ENCODE results near the gene LDLRAD3.
A peak's percentile ranks its signal among the peaks of the same experiment; 100 is the strongest.
"Not testable (repeated sequence)": the region's sequence is repeated elsewhere in the genome, so short reads cannot be mapped to it uniquely, and the experiment has no call there.

The LDLRAD3 gene, protein sequence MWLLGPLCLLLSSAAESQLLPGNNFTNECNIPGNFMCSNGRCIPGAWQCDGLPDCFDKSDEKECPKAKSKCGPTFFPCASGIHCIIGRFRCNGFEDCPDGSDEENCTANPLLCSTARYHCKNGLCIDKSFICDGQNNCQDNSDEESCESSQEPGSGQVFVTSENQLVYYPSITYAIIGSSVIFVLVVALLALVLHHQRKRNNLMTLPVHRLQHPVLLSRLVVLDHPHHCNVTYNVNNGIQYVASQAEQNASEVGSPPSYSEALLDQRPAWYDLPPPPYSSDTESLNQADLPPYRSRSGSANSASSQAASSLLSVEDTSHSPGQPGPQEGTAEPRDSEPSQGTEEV

DNA sequence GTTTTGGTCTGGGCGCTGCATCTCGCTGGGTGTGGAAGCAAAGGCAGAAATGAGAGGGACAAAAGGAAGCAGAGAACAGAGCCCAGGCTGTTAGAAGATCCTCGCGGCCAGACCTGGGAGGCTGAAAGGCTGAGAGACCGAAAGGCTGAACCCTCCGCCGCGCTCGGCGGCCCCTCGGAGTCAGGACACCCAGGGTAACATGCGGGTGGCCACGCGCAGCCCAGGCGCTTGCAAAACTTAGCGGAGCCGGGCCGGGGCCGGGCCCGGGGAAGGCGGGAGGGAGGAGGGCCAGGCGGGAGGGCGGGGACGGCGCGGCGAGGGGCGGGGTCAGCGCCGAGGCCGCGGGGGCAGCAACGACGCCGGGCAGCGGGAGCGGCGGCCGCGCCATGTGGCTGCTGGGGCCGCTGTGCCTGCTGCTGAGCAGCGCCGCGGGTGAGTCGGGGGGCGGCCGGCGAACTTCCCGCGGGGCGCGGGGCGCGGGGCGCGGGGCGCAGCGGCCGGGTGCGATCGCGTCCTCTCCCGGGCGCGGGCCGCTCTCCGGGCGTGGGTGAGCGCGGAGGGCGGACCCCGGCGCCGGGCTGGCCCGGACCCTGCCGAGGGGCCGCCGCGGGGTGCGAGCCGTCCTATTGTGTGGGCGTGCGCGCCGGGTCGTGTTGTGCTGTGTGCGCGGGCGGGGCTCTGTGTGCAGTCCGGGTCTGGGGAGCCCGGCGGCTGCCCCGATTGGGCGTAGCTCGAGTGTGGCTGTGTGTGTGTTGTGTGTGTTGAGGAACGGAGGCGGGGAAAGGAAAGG is at the start of gene LDLRAD3:
LDLRAD3 (plus strand) TSS at position 350 of the 790 bp plus-strand sequence; CDS start at position 387, 37 bp downstream.
- DNase-seq: peak; percentile 34

DNA sequence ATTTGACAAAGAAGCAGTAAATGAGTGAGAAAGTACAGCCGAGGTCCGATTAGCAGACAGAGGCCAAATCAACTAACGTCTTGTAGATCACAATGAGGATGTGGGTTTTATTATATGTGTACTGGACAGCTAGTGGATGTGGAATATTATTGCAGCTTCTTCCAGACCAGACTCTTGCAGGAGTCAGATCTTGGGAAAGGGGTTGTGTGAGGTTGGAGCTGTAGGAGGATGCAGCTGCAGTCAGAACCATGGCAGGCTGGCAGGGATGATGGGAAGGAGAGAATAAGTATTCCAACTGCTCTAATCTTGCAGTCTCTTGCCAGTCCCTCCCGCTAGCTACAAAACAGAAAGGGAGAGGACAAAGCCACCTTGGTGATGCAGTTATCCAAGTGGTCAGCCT is 46.8 kb upstream of the LDLRAD3 start:
- DNase-seq: no peak

DNA sequence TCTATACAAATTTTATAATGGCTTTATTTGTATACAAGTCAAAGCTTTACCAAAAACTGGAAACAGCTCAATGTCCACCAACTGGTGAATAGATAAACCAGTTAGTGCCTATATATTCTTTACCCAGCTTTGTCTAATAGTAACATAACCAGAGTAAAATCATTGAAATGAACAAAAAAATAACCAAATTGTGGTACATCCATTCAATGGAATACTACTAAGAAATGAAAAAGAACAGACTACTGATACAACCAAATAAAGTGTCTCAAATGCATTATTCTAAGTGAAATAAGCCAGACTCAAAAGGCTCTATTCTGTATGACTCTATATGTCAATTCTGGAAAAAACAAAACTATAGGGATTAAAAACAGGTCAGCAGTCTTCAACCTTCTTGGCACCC is 40.9 kb upstream of the LDLRAD3 start:
- DNase-seq: no peak

DNA sequence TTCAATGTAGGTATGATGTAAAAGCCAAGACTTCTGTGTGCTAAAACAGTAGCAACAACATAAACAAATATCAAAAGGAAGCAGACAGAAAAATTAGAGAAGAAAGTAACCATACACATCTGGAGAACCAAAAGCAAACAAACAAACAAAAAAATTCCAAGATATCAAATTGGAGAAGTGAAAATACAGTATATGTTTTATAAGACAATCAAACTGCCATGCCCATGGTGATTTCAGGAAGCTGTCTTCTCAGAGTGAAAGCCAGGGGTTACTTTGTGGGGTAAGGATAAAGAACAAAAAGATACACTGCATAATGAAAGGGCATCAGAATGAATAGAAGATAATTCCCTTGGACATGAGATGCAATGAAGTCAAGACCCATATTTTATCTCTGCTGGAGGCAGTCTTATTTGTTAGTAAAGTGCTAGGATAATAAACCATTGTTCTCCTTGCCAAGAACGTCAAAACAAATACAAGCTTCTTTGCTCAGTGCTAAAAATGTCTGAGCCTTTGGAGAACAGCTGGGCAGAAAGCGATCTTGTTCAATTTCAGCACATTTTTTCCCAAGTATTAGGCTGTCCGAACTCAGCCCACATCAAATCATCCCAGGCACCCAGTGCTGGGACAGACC is 38.1 kb upstream of the LDLRAD3 start:
- no peak for DNase-seq

DNA sequence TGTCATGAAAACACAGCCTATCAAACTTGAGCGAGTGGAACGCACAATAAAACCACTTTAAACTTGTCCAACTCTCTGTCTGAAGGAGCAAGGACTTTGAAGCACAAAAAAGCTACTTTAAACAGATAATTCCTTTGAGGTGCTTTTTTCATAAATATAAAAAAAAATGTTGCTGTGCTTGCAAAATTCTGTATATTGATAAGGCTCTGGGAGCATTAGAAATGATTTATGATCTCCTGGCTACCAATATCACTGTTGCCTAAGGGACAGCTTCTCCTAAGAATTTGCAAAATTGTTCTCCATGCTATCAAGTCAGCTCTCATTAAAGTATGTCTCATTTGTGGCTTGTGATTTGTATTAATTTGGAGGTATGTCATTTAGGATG is 37.6 kb upstream of the LDLRAD3 start:
- DNase-seq: no peak

DNA sequence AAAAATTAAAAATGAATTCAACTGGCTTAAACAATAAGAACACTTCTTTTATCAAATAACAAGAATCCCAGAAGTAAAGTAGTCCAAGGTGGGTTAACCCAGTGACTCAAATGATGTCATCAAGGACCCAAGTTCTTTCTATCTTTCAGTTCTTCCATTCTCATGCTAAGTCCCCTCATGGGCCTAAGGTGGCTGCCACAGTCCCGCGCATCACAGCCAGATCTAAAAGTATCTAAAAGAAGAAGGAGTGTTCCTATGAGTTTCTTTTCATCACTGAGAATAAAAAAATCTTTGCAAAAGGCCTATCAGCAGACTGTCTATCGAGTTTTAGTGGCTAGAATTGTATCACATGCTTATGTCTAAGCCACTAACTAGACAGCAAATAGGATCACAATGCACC is 37.2 kb upstream of the LDLRAD3 start:
- no peak for DNase-seq

DNA sequence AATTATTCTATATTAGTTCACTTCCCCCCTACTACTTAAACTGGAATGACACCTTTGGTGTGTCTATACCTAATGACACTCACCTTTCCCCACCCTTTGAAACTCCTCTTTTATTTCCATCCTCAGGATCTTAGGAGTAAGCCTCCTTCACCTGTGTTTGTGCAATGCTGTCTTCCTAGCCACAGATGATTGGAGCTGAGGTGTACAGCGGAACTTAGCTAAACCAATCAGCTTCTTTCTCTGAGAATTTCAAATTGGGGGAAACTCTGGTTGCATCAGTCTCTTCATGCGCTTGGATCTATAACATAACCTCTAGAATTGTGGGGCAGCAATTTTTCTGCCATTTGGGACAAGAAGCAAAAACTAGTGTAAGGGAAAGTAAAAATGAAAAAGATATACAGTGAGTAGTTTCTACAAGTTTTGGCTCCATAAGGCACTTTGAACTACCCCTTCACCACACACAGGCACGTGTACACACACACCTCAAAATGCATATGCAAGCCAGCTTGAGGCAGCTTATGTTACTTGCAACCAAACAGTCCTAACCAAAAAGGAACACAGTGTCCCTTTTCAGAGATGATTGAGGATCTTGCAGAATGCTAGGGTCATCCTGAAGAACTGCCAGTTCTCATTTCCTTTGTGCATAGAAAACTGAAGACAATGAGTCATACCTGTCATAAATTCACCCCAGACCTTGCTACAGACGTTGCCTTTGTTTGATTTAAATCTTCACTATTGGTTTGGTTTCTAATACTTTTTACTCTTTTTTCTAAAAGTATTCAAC is 36.0 kb upstream of the LDLRAD3 start:
- no peak for DNase-seq

DNA sequence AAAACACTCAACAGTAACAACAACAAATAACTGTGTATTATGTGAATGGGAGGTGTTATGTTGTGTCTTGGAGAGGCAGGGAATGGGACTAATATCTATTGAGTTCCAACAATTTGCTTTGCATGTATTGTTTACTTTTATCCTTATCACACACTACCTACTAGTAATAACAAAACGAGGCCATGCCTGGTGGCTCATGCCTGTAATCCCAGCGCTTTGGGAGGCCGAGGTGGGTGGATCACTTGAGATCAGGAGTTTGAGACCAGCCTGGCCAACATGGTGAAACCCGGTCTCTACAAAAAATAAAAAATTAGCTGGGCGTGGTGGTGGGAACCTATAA is 35.5 kb upstream of the LDLRAD3 start:
- not testable (repeated sequence) for DNase-seq

DNA sequence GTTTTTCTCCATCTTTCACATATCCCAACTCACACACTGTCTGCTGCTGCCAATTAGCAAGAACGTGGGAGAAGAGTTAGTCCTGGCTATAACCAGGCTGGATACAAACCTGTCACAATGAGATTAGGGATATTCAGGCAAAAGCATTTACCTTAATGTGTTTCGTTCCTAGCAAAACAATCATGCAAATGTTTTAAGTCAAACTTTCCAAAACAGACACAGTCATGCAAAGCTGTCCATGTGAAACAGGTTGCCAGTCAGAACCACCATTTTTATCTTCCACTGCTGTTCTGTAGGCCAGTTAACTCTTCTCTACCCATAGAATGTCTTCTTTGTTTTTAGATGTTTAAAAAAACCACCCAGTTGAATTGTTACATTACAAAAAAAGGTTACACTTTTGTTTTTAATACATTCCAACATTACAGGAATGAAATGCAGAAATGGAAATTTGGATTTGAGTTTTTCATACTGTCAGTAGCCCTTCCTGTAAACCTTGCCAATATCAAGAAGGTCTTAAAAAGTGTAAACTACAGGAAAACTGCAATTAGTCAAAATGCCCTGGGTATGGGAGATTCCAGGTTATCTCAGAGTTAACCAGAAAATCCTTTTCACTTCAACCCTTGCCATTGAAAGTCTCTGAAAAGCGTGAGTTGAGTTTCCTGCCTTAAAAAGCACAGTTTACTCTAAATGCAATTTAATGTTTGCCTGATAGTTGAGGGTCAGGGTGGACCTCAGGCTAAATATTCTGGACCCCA is 34.2 kb upstream of the LDLRAD3 start:
- DNase-seq: no peak

DNA sequence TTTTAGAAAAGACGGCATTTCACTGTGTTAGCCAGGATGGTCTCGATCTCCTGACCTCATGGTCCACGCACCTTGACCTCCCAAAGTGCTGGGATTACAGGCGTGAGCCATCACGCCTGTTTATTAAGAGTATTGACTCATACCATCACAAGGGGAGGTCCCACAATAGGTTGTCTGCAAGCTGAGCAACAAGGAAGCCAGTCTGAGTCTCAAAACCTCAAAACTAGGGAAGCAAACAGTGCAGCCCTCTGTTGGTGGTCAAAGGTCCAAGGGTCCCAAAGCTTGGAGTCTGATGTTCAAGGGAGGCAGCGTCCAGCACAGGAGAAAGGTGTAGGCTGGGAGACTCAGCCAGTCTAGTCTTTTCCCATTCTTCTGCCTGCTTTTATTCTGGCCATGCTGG is 32.8 kb upstream of the LDLRAD3 start:
- DNase-seq: no peak

DNA sequence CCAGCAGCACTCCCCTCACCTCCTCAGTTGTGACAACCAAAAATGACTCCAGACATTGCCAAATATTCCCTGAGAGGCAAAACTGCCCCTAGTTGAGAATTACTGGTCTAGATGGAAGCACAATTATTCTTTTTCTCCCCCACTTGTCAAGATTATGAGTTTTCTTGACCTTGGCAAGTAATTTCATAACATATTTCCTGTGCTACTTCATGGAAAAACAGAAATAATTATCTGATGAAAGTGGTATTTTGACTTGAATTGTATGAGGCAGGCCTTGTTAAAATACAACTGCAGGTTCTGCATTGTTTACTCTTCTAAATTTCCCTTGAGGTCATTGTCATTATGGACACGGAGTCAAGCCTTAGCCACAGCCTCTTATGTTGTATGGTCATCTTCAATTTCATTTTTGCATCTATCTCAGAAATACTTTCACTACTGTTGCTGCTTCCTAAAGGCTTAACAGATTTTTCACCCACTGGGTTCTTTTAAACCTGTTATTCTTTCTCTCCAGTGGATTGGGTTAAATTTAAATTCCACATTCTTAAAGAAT is 32.2 kb upstream of the LDLRAD3 start:
- DNase-seq: no peak

DNA sequence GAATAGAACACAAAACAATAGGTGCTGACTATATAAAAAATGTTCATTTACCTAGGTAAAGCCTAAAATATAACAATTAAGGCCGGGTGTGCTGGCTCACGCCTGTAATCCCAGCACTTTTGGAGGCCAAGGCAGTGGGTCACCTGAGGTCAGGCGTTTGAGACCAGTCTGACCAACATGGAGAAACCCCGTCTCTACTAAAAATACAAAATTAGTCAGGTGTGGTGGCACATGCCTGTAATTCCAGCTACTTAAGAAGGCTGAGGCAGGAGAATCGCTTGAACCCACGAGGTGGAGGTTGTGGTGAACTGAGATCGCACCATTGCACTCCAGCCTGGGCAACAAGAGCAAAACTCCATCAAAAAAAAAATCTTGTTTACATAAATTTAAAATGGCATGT is 31.4 kb upstream of the LDLRAD3 start:
- not testable (repeated sequence) for DNase-seq

DNA sequence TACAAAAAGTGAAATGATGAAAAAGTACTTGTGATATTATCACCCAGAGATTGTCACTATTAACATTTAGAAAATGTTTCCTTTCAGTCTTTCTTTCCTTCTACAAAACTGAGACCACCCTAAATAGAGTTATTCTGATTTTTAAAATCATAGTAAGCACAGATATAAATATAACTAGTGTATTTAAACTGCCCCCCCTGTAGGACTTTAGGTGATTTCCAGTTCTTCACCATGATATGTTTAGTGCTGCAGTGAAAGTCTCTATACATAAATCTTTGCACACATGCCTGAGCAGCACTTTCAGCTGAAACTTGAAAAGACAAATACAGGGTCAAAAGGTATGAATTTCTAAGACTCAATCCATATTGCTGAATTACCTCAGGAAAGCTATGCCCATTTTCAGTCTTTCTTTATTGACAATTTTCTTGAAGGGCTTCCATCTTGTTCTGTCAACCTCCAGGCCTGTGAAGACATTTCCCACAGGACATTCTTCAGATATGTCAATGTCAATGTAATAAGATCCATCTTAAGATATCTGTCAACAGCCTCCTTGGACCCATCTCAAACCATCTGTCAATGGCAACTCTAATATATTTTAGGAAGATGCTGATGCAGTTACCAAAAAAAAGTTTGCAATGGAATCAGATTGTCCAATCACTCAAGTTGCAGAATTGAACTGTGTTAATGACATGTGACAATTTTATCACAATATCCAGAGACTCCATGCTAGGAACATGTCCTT is 30.8 kb upstream of the LDLRAD3 start:
- DNase-seq: no peak

DNA sequence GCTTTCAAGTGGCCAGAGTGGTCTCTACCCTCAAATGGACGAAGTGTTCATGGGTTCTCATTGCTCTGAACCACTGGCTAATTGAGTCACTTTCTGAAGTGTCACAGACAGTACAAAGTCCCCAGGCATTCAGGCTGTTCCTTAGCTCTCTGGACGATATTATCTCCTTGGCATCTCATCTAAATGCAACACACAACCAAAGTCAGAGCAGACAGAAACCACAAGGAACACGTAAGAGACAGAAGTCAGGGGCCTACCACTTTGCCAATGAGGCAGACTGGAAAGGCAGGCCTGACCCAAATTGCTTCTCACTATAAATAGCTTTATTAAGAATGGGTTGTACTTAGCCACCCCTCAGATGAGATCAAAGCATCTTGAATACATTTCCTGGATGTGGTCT is 29.0 kb upstream of the LDLRAD3 start:
- no peak for DNase-seq

DNA sequence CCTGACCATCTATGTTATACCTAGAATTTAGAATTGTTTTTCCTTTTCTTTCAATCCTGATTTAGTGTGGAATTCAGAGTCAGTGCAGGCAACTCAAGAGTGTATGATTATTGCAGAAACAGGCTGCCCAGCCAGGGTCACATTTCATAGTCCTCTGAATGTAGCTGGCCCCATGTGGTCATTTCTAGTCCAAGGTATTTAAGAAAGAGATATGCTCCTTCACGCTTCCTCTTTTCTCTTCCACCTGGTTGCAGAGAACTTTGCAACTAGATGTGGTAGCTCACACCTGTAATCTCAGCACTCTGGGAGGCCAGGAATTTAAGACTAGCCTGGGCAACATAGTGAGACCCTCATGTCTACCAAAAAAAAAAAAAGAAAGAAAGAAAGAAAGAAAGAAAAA is 27.6 kb upstream of the LDLRAD3 start:
- no peak for DNase-seq

DNA sequence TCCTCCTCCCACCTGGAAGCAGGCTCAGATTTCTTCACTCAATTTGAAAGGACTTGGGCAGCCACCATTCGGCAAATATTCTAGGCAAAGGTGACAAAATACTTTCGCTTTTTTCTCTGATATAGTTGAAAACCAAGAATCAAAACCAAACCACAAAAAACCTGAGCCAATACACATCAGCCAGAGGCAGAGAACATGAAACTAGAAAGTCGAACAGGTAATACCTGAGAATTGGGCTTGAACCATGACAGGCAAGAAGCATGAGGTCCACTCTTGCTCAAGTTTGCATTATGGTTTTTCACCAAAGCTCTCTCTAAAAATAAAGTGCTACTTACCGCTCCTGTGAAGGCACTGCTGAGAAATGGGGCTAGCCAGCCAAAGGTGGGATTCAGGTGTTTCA is 26.2 kb upstream of the LDLRAD3 start:
- no peak for DNase-seq

DNA sequence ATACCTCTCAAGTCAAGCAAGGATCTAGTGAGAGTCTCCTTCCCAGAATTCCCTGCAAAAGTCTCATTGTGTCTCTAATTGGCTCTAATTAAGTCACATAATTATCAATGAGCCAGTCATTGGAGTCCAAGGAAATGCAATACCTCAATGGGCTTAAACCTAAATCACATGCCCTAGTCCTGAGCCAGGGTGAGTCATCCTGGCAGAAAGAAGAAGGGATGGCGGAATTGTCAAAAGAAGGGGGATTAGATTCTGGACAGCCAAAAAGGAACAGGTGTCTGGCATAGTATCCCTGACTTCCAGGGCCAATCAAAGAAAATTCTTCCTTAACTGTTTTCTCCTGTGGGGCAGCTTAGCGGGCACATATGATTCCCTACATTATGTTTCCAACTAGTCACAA is 25.1 kb upstream of the LDLRAD3 start:
- no peak for DNase-seq

DNA sequence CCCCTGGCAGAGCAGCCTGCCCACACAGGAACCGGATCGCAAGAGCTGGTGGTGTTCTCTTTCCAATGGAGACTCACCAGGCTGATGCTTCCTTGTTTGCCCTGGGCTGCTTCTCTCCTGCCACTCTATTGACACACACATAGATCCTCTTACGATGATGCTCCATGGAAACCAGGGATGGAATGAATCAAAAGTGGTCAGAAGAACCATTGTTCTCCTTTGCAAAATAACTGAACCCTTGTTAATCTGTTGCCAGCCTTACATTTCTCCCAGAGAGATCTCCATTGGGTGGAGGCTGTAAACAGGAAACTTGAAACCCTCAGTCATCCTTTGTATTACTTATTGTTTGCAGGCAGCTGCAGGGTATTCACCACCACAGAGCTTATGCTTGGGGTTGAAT is 24.6 kb upstream of the LDLRAD3 start:
- no peak for DNase-seq

DNA sequence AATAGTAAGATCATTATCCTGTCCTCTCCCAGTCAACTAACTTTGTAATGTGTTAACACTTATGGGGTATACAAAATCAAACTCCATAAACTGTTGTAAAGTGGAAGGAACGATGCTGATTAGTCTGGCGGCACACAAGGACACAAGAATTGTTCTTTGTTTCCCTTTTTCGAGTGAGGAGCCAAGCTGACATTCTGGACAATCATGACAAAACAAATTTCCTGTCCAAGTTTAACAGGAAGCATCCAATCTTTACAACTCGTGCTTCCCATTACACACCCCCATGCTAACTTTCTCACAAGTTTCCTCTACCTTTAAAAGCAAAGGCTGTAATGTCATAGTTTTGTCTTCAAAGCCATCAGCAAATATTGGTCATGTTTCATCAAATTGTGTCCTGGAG is 20.4 kb upstream of the LDLRAD3 start:
- no peak for DNase-seq

DNA sequence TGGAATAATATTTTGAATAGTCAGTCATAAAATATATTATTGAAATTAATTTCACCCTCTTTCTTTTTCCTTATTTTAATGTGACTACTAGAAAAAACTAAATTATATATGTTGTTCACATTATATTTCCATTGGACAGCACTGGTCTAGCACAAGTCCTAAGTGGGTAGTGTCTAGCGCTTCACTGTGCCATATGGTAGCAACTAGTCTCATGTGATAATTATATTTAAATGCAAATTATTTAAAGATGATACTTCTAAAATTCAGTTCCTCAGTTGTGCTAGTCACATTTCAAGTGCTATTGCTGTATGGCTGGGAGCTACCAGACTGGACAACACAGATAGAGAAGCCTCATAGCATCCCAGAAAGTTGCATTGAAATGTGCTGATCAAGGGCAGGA is 19.1 kb upstream of the LDLRAD3 start:
- DNase-seq: no peak

DNA sequence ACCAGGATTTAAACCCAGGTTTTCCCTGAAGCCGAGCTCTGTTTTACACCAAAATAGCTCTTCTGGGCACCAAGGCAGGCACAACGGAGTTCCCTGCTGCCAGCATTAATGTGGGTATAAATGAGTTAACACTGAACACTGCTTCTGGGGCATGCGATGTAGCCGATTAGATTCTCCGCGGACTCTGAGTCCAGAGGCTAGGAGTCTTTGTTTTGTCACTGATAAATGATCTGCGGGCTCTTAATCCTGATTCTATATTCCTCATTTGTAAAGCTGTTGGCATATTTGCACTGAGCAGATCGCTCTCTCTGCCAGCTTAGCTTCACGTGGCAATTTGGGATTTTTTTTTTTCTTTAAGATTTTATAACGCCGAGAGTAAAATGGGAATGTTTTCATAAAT is 16.8 kb upstream of the LDLRAD3 start:
- no peak for DNase-seq

DNA sequence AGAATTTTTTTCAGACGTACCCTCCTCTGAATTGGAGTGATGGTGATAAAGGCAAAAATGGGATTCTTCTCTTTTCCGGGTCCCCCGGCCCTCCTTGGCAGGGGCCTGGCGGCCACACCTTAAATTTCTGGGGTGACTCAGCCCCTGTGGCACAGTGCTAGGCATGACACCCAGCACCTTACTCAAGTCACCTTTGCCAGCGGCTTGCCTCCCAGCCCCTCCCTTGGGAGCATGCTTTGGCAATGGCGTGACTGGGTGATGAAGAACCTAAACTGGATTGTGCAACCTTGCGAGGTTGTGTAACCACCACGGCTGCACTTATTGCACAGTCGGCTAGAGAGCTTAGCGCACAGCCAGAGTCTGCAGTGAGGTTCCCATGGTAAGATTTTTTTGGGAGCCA is 16.2 kb upstream of the LDLRAD3 start:
- peak; percentile 62 for DNase-seq
